Hypothalamus (tissue), 51 donors: ENCODE results near the gene NTS.
A peak's percentile ranks its signal among the peaks of the same experiment; 100 is the strongest.

Experiments used
- DNase-seq, 51 donors: peaks; one replicate each; lab custom pipeline; 2025; lab: John Stamatoyannopoulos, UW

Gene NTS

GRCh38 chr12:85920324-85920947 is 46.3 kb downstream of the NTS start:
- peak in 1 of 51 donors; percentile 7 for DNase-seq

- peak in 1 of 51 donors; percentile 2 for DNase-seq
Observed at GRCh38 chr12:85923767-85924331, 49.8 kb downstream of the NTS start.

GRCh38 chr12:85927166-85927565 is 53.1 kb downstream of the NTS start:
- DNase-seq = no peak
